H7 (cell line): ENCODE measurements around the gene ALDH3B2. TPM values are rescaled to one million over a fixed set of nuclear protein-coding genes. Genes with fewer than 3 reads are reported as not detected.
"Not testable (repeated sequence)": the region's sequence is repeated elsewhere in the genome, so short reads cannot be mapped to it uniquely, and the experiment has no call there.

Experiments used
- DNase-seq: peaks from one replicate; pipeline ENCODE4 v3.0.0; 2012
- H3K27me3 ChIP-seq: 2 replicates; pipeline ENCODE4 v1.6.0; 2011; ENCODE audit warnings: mild to moderate bottlenecking, low read length; ENCODE audit not compliant: control insufficient read depth, insufficient read depth
- H3K36me3 ChIP-seq: replicated peaks from 2 replicates; pipeline ENCODE4 v1.5.1; 2011; ENCODE audit warnings: low read length; ENCODE audit not compliant: control insufficient read depth, insufficient read depth
- H3K4me3 ChIP-seq: 2 replicates; pipeline ENCODE4 v1.5.1; 2011; ENCODE audit warnings: low read depth, mild to moderate bottlenecking, control low read depth, low read length, moderate library complexity; ENCODE audit not compliant: insufficient read depth
- total RNA-seq: library from RNA; depleted of rRNA; stranded (reverse); fragments of >200 nt; shearing (Covaris generic); gene quantifications from 2 replicates; pipeline ENCODE4 v1.2.3, GENCODE V29; 2014

The ALDH3B2 gene
- total RNA-seq, 1 experiment from 2014 or later: not detected

- DNase-seq: peak; percentile 47
- Histone ChIP-seq H3K36me3 (no peaks in the 10 kb centered on the region), H3K27me3 (no peaks in the 10 kb centered on the region), H3K4me3 (no peak overlapping the region)
Observed at GRCh38 chr11:67670316-67671210, 3.9 kb downstream of the ALDH3B2 start.

DNA sequence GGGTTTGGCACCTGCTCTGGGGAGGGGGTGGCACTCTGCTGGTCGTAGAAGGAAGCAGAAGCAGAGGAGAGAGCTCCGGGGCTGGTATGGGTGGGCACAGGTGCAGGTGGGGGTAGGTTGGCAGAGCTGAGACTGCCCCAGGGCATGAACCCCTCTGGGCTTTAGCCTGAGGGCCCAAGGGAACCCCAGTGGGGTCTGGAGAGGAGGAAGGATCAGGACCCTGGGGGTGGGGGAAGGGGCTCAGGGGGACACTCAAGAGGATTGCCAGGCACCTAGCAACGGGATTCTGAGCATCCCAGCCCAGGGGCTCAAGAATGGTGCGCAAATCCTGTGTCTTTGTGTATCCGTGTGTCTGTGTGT lies 6.3 kb downstream of the ALDH3B2 start:
- Histone ChIP-seq H3K27me3 (no peaks in the 10 kb centered on the region), H3K4me3 (no peak overlapping the region), H3K36me3 (no peaks in the 10 kb centered on the region)
- peak; percentile 50 for DNase-seq

DNA sequence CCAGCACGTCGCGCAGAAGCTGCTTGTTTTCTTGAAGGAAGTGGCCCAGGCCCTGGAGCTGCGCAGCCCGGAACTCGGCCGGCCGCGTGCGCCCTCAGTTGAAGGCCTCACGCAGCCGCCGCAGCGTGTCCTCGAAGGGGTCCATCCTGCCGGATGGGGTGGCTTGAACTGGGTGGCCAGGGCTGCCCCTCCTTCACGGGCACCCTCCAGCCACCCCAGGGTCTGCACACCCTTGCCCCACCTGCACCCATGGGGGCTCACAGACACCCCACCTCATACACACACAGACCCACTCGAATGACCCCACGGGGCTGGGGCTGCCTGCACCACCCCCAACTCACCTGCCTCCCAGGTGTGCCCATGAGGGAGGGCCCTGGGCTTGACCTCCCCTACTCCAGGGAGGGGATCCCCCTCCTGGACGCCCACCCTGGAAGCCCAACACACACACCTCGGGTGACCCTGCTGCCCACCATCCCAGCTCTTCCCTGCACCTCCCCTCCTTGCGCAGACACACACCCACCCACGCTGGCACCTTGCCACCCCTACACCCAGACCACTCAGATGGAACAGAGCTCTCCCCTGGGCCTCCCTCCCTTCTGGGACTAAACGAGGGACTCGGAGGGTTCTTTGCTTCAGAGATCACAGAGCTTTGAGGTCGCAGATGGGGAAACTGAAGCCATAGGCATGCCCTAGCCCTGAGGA lies 6.8 kb downstream of the ALDH3B2 start:
- Histone ChIP-seq H3K36me3 (no peaks in the 10 kb centered on the region), H3K4me3 (no peak overlapping the region), H3K27me3 (no peaks in the 10 kb centered on the region)
- peak; percentile 52 for DNase-seq

GRCh38 chr11:67666676-67667489 lies 7.5 kb downstream of the ALDH3B2 start:
- Histone ChIP-seq H3K4me3 (no peak overlapping the region), H3K36me3 (no peaks in the 10 kb centered on the region), H3K27me3 (no peaks in the 10 kb centered on the region)
- no peak for DNase-seq

DNA sequence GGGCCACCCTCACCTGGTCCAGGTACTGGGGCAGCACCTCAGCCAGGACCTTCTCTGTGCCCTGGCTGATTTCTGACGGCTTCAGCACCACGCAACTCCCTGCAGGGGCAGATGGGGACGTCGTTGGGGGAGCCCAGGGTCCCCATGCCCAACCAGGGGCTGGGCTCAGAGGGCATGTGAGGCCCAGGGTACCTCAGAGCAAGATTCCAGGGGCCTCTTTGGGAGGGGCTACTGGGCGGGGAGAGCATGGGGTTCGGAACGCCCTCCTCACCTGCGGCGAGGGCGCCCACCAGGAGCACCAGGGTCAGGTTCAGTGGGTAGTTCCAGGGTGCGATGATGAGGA lies 8.1 kb downstream of the ALDH3B2 start:
- Histone ChIP-seq H3K36me3 (no peaks in the 10 kb centered on the region), H3K4me3 (no peak overlapping the region), H3K27me3 (no peaks in the 10 kb centered on the region)
- DNase-seq: peak; percentile 47

DNA sequence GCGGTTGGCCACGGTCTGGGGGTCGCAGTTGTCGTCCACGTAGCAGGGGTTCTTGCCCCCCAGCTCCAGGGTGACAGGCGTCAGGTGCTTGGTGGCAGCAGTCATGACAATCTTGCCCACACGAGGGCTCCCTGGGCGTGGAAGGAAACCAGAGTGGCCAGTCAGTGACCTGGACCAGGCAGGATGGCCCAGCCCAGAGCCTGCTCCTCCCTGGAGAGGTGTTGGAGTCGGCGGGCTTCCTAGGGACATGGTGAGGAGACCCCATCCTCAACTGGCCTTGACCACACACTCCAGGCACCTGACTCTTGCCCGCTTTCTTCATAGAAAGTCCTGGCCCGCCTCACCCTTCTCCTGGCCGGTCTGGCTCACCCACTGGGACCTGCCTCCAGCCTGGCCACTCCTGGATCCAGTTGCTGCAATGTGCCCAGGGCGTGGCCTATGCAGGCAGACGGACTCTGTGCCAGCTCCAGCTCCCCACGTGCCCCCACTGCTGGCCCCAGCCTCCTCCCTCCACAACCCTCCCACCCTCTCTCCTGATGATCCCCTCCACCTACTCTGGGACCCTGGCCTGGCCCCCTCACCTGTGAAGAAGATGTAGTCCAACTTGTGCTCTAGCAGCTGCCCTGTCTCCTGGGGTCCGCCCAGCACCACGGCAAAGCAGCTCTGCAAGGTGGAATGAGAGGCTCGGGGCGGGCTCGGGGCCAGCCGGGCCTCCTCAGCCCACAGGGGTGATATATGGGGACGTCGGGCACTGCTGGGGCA lies 8.7 kb downstream of the ALDH3B2 start:
- Histone ChIP-seq H3K27me3 (no peaks in the 10 kb centered on the region), H3K36me3 (no peaks in the 10 kb centered on the region), H3K4me3 (no peak overlapping the region)
- DNase-seq: peak; percentile 64

DNA sequence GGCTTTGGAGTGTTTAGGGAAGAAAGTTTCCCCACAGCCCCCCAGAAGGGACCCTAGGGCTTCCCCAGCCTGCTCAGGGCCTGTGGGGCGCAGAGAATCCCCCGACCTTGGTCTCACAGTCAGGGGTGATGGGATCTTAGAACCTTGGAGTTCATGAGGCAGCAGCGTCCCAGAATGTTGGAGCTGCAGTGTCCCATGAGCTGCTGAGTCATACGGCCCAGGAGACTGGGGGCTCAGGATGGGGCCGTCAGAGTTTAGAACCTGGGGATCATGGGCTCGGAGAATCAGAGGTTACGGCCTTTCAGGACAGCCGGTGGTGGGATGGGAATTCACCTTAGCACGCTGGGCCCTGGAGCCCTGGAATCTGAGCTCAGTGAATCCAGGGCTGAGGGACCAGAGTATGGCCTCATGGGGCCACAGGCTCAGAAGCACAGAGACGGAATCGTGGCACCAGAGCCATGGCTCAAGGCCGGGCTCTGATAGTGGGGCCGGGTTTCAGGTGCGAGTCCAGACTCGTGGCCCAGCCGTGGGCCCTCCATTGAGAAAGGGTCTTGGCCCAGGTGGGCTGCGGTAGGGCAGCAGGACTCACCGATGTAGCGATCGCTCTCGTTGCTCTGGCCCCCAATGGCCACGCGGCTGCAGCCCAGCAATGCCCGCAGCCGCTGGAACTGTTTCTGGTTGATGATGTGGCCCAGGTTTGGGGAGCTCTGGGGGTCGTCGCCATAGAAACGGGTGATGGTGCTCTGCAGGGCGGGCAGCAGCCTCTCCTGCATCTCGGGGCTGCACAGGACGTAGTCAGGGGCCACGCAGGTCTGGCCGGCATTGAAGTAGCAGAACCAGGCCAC lies 9.5 kb downstream of the ALDH3B2 start:
- H3K27me3 ChIP-seq: no peaks in the 10 kb centered on the region
- no peak overlapping the region for H3K4me3 ChIP-seq
- H3K36me3 ChIP-seq: no peaks in the 10 kb centered on the region
- DNase-seq: peak; percentile 41

DNA sequence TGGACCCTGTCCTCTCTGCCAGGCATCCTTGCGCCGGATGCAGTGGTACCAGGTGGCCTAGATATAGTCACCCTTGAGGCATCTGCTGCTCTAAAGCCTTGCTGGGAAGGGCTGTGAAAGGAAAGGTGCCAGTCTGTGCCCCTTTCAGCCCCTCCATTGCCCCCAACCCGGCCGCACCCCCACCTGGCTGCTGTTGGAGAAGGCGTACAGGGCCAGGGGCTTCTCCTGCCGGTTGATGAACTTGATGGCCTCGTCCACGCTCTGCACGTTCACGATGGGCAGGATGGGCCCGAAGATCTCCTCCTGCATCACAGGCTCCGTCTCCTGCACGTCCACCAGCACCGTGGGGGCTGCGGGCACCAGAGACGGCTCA lies 10.2 kb downstream of the ALDH3B2 start:
- Histone ChIP-seq H3K36me3 (no peaks in the 10 kb centered on the region), H3K27me3 (no peaks in the 10 kb centered on the region), H3K4me3 (no peak overlapping the region)
- DNase-seq: peak; percentile 28

GRCh38 chr11:67663532-67664212 lies 10.8 kb downstream of the ALDH3B2 start:
- H3K36me3 ChIP-seq: no peaks in the 10 kb centered on the region
- no peak overlapping the region for H3K4me3 ChIP-seq
- DNase-seq: peak; percentile 35
- H3K27me3 ChIP-seq: no peaks in the 10 kb centered on the region

GRCh38 chr11:67662835-67663531 lies 11.4 kb downstream of the ALDH3B2 start:
- H3K36me3 ChIP-seq: no peaks in the 10 kb centered on the region
- H3K27me3 ChIP-seq: no peaks in the 10 kb centered on the region

DNA sequence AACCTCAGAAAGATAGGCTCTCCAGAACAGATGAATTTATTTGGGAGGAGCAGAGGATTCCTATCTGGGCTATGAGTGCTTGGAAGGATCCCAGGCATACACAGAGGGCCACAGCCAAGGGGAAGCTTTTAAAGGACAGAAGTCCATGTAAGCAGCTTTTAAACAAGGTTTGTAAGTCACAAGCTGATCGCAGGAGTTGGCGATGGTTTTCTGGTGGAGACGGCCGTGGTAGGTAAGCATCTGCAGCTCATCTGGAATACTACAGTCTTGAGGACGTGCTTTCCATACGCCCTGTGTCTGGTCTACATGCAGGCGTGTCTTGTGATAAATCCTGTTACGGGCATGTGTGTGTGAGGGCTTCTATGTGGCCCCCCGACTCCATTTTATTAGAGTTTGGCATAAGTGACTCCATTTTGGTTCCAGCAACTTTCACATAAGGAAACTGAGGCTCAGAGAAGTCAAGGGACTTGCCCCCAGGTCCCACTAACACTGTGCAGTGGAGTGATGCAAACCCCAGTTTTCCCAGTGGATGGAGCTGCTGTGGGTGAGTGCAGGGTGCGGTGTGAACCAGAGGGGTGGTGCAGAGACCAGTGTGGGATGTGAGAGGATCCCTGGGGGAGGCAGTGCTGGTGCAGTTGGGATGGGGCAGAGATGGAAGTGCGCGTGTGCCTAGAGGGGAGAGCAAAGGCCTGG lies 12.1 kb downstream of the ALDH3B2 start:
- no peak for DNase-seq
- no peaks in the 10 kb centered on the region for H3K36me3 ChIP-seq
- no peak overlapping the region for H3K4me3 ChIP-seq
- no peaks in the 10 kb centered on the region for H3K27me3 ChIP-seq

More at GRCh38 chr11:67662835-67663531, 11.4 kb downstream of the ALDH3B2 start:
- DNase-seq: peak; percentile 28
- no peak overlapping the region for H3K4me3 ChIP-seq

GRCh38 chr11:67660752-67661151 lies 13.7 kb downstream of the ALDH3B2 start:
- not testable (repeated sequence) for H3K27me3 ChIP-seq, DNase-seq, H3K36me3 ChIP-seq, H3K4me3 ChIP-seq
